Mesodermal cell (in vitro differentiated cells): ENCODE measurements around the gene MLST8.
A peak's percentile ranks its signal among the peaks of the same experiment; 100 is the strongest.
"Not testable (repeated sequence)": the region's sequence is repeated elsewhere in the genome, so short reads cannot be mapped to it uniquely, and the experiment has no call there.

Experiments used
- H3K27ac ChIP-seq: 2 replicates; pipeline ENCODE4 v1.7.0; 2013; ENCODE audit warnings: mild to moderate bottlenecking, low read depth, low read length, moderate library complexity; ENCODE audit not compliant: severe bottlenecking
- H3K36me3 ChIP-seq: 2 replicates; pipeline ENCODE4 v1.7.1; 2013; ENCODE audit warnings: mild to moderate bottlenecking, low read length, moderate library complexity; ENCODE audit not compliant: control insufficient read depth, insufficient read depth
- H3K4me1 ChIP-seq: one replicate; pipeline ENCODE4 v1.7.1; 2013; ENCODE audit warnings: mild to moderate bottlenecking, low read length; ENCODE audit not compliant: insufficient read depth, control insufficient read depth, poor library complexity, severe bottlenecking
- H3K4me3 ChIP-seq: 2 replicates; pipeline ENCODE4 v1.7.0; 2013; ENCODE audit warnings: low read length, control low read depth, mild to moderate bottlenecking; ENCODE audit not compliant: insufficient read depth, poor library complexity, severe bottlenecking; ENCODE audit errors: extremely low read depth
- H3K9me3 ChIP-seq: 2 replicates; pipeline ENCODE4 v1.7.1; 2013; ENCODE audit warnings: mild to moderate bottlenecking, low read length, moderate library complexity; ENCODE audit not compliant: control insufficient read depth
- WGBS, 2 experiments: methylation state at CpG; one replicate each; pipeline ENCODE4 v1.1.5; 2013; ENCODE audit warnings: missing lambda C conversion rate in 2 of 2; ENCODE audit not compliant: insufficient coverage in 2 of 2; 5-methylcytosine and 5-hydroxymethylcytosine counted together

MLST8 gene

DNA sequence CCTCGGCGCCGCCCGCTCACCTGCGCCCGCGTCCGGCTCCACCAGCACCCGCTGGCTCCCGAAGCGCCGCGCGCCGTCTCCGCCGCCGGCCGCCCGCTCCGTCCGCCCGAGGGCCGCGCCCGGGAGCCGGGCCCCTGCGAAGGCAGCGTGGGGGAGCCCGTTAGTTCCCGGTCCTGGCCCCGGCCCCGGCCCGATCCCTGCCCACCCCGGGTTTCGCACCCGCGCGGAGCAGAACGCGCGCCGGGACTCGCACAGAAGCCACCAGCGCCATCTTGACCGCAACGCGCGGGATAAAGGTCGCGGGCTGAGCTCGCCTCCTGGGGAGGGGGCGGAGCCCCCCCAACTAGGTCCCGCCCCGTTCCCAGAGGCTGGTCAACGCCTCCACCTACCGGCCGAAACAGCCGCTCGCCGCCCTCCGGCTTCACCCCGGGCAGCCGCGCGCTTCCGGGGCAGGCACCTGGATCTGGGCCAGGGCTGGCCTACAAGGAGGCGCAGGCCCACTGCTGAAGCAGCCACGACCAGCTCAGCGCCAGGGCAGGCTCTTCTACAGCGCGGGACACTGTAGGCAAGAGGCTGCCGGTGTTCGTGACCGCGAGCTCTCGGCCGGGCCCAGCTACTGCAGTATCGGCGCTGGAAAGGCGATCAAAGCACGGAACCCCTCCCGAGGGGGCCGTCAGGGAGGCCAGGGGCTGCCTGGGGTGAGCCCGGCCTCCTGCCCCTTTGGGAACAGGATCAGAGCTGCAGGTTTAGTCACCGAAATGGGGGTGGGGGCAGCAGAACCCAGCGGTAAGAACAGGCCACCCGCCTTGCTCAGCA is 46.2 kb downstream of the MLST8 start, which contains the start of gene ECI1:
TSS of gene ECI1 (minus strand) at position 292 of the 816 bp plus-strand sequence. CDS start at position 271, 21 bp downstream.
- Histone ChIP-seq H3K9me3 (no peaks in the 10 kb centered on the region), H3K4me1 (peaks cover 13% of the 10 kb centered on the region), H3K4me3 (peak within 1 kb of the TSS; percentile 46), H3K27ac (peak within 1 kb of the TSS; percentile 89), H3K36me3 (peaks cover 54% of the 10 kb centered on the region)
- WGBS, 2 experiments, result 4 to 8% methylated on average over 36 to 67 of the region's 88 CpGs

DNA sequence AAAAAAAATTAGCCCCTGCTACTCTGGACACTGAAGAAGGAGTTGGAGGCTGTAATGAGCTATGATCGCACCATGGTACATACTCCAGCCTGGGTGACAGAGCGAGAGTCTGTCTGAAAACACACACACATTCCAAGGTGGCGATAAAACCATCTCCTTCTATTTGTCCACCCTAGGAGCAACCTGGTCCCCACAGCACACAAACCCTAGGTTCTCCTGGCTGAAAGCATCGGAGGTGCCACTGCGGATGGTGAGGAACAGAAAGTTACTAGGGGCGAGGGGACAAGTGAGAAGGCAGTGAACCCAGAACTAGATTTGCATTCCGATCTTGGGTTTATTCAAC is 47.5 kb downstream of the MLST8 start:
- H3K27ac ChIP-seq, result no peak overlapping the region
- no peaks in the 10 kb centered on the region for H3K9me3 ChIP-seq
- 92 to 100% methylated on average over 2 of the region's 7 CpGs for WGBS, 2 experiments
- H3K36me3 ChIP-seq, result peaks cover 62% of the 10 kb centered on the region
- H3K4me3 ChIP-seq, result no peak overlapping the region
- H3K4me1 ChIP-seq, result peaks cover 13% of the 10 kb centered on the region

DNA sequence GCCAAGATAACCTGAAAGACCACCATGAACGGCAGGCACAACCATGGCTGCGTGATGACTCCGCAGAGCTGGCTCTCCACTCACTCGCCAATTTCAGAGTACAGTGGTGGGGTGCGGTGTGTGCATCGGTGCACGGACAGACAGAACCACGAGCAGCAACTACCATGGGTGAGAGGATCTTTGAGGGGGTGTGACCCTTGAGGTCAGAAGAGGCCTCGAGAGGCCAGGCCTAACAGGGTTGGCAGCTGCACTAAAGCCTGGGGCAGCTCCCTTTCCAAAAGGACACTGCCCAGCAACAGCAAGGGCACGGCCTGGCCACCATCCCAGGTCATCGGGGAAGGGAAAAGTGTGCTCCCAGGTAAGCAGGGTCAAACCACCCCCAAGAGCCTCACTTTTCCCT is 48.0 kb downstream of the MLST8 start:
- no peaks in the 10 kb centered on the region for H3K9me3 ChIP-seq
- H3K27ac ChIP-seq, result no peak overlapping the region
- H3K4me3 ChIP-seq, result no peak overlapping the region
- peaks cover 13% of the 10 kb centered on the region for H3K4me1 ChIP-seq
- 98% methylated on average over 7 to 8 of the region's 11 CpGs for WGBS, 2 experiments
- peaks cover 67% of the 10 kb centered on the region for H3K36me3 ChIP-seq

DNA sequence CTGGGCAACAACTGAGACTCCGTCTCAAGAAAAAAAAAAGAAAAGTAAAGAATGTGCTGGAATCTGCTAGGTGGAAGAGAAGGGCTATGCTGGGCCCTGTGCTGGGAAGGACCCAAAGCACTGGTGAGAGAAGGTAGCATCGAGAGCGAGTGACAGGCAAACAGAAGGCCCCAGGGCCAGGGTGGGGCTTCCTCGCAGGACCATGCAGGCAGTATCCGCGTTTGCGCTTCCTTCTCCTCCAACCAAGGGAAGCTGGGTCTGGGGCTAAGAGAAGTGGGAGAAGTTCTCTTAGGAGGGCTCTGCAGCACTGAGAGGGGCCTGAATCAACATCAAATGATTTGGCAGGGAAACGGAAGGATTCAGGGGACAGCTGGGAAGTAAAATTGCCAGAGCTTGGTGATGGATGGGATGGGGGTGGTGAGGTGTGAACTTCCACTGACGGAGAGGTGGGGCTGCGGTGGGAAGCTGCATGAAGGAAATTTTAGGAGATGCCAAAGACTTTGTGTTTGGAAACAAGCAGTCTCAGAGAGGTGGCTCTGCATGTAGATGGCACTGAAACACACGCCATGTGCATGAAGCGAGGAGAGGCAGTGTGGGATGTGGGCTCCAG is 51.4 kb downstream of the MLST8 start:
- Histone ChIP-seq H3K9me3 (no peaks in the 10 kb centered on the region), H3K36me3 (peaks cover 91% of the 10 kb centered on the region), H3K27ac (no peak overlapping the region), H3K4me1 (peaks cover 13% of the 10 kb centered on the region), H3K4me3 (no peak overlapping the region)
- WGBS, 2 experiments, result 94 to 96% methylated on average over 11 to 12 of the region's 12 CpGs

DNA sequence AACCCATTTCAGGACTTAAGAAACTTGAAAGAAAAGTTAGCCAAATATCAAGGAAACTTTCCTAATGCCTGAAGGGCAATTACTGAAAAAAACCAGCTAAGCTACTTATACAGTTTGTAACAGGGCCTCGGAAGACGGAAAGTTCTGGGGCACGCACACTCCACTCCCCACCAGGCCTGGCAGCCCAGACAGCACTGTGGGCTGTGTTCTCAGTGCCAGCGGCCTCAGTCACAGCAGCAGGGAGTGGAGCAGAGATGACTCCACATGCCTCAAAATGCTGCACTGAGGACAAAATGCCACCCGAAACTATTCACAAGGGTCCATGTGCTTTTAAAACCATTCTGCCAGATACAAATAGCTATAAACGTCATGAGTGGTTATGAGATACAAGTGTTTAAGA is 52.5 kb downstream of the MLST8 start:
- Histone ChIP-seq H3K4me3 (no peak overlapping the region), H3K9me3 (no peaks in the 10 kb centered on the region), H3K36me3 (peaks cover 96% of the 10 kb centered on the region), H3K4me1 (peaks cover 6% of the 10 kb centered on the region), H3K27ac (no peak overlapping the region)
- 98 to 100% methylated on average over 4 to 5 of the region's 6 CpGs for WGBS, 2 experiments

DNA sequence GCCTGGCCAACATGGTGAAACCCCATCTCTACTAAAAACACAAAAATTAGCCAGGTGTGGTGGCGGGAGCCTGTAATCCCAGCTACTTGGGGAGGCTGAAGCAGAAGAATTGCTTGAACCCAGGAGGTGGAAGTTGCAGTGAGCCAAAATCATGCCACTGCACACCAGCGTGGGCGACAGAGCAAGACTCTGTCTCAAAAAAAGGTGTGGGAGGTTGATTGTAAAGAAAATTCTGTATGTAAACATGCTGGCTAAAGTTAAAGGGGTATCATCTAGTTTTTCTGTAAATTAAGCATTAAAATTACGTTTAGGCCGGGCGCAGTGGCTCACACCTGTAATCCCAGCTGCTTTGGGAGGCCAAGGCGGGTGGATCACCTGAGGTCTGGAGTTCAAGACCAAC is 53.3 kb downstream of the MLST8 start:
- 96 to 99% methylated on average over 6 to 7 of the region's 7 CpGs for WGBS, 2 experiments
- H3K9me3 ChIP-seq, H3K27ac ChIP-seq, H3K4me1 ChIP-seq, H3K4me3 ChIP-seq: not testable (repeated sequence)
- peaks cover 96% of the 10 kb centered on the region for H3K36me3 ChIP-seq
